ENCODE results near the gene GPC5. TPM values are rescaled to one million over a fixed set of nuclear protein-coding genes. Genes with fewer than 3 reads are reported as not detected.

The GPC5 gene
- total RNA-seq, 1 donor from 2014 or later, result 0.57 TPM

- Mint-ChIP-seq H3K27ac (no peak overlapping the region), H3K9me3 (ENCODE audit: low read depth) (no peaks in the 10 kb centered on the region), H3K4me3 (ENCODE audit: low read depth) (no peak overlapping the region), H3K36me3 (ENCODE audit: insufficient read depth) (no peaks in the 10 kb centered on the region), H3K4me1 (ENCODE audit: low read depth) (peaks cover 17% of the 10 kb centered on the region), H3K27me3 (peaks cover 5% of the 10 kb centered on the region)
- no peak for TF ChIP-seq CTCF (IDR thresholded peaks at IDR 0.05; ENCODE audit: unreplicated experiment)
- DNase-seq (ENCODE audit: low spot score, unreplicated experiment), result no peak
Measured at GRCh38 chr13:92829930-92830329, 1431.5 kb downstream of the GPC5 start.

DNA sequence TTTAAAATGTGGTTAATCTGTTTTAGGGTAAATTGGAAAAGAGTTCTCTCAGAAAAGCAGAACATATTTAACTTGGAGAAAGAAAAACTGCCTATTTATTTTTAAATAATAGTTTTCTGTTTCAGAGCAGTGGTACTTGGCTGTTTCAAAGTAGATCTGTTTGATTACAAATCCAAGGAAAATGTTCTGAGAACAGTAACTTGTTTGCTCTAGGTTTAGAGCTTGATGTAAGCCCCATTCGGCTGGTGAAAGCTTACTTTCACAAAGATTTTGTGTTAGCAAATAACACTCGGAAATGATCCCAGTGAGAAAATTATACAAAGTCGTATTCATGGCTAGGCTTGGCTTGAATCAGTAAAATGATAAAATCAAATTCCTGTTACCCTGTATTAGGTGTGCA lies 1432.4 kb downstream of the GPC5 start:
- DNase-seq (ENCODE audit: low spot score, unreplicated experiment), result no peak
- Mint-ChIP-seq H3K9me3 (ENCODE audit: low read depth) (no peaks in the 10 kb centered on the region), H3K36me3 (ENCODE audit: insufficient read depth) (no peaks in the 10 kb centered on the region), H3K27me3 (peaks cover 5% of the 10 kb centered on the region), H3K4me3 (ENCODE audit: low read depth) (no peak overlapping the region), H3K27ac (no peak overlapping the region), H3K4me1 (ENCODE audit: low read depth) (peaks cover 17% of the 10 kb centered on the region)
- TF ChIP-seq CTCF (IDR thresholded peaks at IDR 0.05; ENCODE audit: unreplicated experiment), result no peak

- no peak for TF ChIP-seq CTCF (IDR thresholded peaks at IDR 0.05; ENCODE audit: unreplicated experiment)
- H3K4me3 Mint-ChIP-seq (ENCODE audit: low read depth), result no peak overlapping the region
- no peaks in the 10 kb centered on the region for H3K27me3 Mint-ChIP-seq
- H3K36me3 Mint-ChIP-seq (ENCODE audit: insufficient read depth), result no peaks in the 10 kb centered on the region
- peaks cover 8% of the 10 kb centered on the region for H3K4me1 Mint-ChIP-seq (ENCODE audit: low read depth)
- H3K27ac Mint-ChIP-seq, result no peak overlapping the region
- no peaks in the 10 kb centered on the region for H3K9me3 Mint-ChIP-seq (ENCODE audit: low read depth)
- DNase-seq (ENCODE audit: low spot score, unreplicated experiment), result no peak
Measured at GRCh38 chr13:92833071-92833470, 1434.7 kb downstream of the GPC5 start.

DNA sequence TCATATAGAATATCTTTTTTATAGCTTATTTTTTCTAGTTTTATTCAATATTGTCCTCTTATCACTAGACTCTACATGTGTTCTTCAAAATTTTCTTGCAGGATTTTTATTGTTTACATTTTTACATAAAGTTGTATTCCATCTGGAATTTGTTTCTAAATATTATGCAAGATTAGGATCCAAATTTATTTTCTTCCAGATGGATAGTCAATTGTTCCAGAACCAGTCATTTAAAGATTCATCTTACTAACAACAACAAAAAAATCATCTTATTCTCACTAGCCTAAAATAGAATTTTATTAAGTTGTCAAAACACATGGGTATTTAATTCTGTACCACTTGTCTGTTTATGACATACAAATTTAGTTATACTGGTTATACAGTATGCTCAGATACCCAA lies 1437.8 kb downstream of the GPC5 start:
- no peak for TF ChIP-seq CTCF (IDR thresholded peaks at IDR 0.05; ENCODE audit: unreplicated experiment)
- Mint-ChIP-seq H3K27me3 (no peaks in the 10 kb centered on the region), H3K4me1 (ENCODE audit: low read depth) (peaks cover 8% of the 10 kb centered on the region), H3K4me3 (ENCODE audit: low read depth) (no peak overlapping the region), H3K36me3 (ENCODE audit: insufficient read depth) (no peaks in the 10 kb centered on the region), H3K9me3 (ENCODE audit: low read depth) (peaks cover 6% of the 10 kb centered on the region), H3K27ac (no peak overlapping the region)
- no peak for DNase-seq (ENCODE audit: low spot score, unreplicated experiment)

DNA sequence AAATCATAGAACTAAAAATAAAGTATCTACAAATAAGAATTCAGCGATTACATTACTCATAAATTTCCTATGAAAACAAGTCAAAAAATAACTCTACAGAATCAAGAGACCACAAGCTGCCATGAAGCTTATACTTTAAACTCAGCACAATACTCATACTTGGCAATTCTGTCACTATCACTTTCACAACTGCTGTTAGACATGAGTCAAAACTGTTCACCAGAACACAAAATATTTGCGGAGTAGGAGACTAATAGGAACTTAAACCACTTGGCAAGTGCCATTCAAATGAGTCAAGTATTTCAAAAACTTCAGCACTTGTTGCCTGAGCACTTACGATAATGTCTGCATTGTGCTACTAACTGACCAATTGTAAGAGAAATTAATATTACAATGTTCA lies 1440.4 kb downstream of the GPC5 start:
- no peaks in the 10 kb centered on the region for H3K36me3 Mint-ChIP-seq (ENCODE audit: insufficient read depth)
- H3K27me3 Mint-ChIP-seq, result no peaks in the 10 kb centered on the region
- H3K9me3 Mint-ChIP-seq (ENCODE audit: low read depth), result peaks cover 6% of the 10 kb centered on the region
- no peak for DNase-seq (ENCODE audit: low spot score, unreplicated experiment)
- no peak overlapping the region for H3K27ac Mint-ChIP-seq
- H3K4me1 Mint-ChIP-seq (ENCODE audit: low read depth), result peaks cover 5% of the 10 kb centered on the region
- H3K4me3 Mint-ChIP-seq (ENCODE audit: low read depth), result no peak overlapping the region
- no peak for TF ChIP-seq CTCF (IDR thresholded peaks at IDR 0.05; ENCODE audit: unreplicated experiment)

All from progenitor cell of endocrine pancreas (in vitro differentiated cells).